Upper lobe of right lung (tissue), 1 donor: ENCODE measurements around the gene PDE8A. TPM values are rescaled to one million over a fixed set of nuclear protein-coding genes. Genes with fewer than 3 reads are reported as not detected.
"Not testable (repeated sequence)": the region's sequence is repeated elsewhere in the genome, so short reads cannot be mapped to it uniquely, and the experiment has no call there.

Experiments used
- ATAC-seq: fragments of 200-7000 bp; cut with Tn5 transposase; one replicate; pipeline ENCODE4 v1.9.1; 2020; ENCODE audit warnings: mild to moderate bottlenecking, moderate library complexity
- DNase-seq: peaks from one replicate; pipeline ENCODE4 v3.0.0-alpha.2; 2020
- H3K27ac ChIP-seq: fragments of 200-600 bp; one replicate; pipeline ENCODE4 v1.8.0; 2022
- H3K27me3 ChIP-seq: fragments of 200-600 bp; one replicate; pipeline ENCODE4 v1.8.0; 2022; ENCODE audit warnings: mild to moderate bottlenecking
- H3K36me3 ChIP-seq: fragments of 200-600 bp; one replicate; pipeline ENCODE4 v1.8.0; 2022
- H3K4me1 ChIP-seq: fragments of 200-600 bp; one replicate; pipeline ENCODE4 v1.8.0; 2022
- H3K4me3 ChIP-seq: fragments of 200-600 bp; one replicate; pipeline ENCODE4 v1.8.0; 2022; ENCODE audit warnings: mild to moderate bottlenecking
- H3K9me3 ChIP-seq: fragments of 200-600 bp; one replicate; pipeline ENCODE4 v1.8.0; 2022
- CTCF ChIP-seq: fragments of 200-600 bp; IDR thresholded peaks from one replicate; pipeline ENCODE4 v1.8.0; 2022; ENCODE audit warnings: antibody characterized with exemption
- intact Hi-C: fragments of 100-400 bp; cut with DNase I; formaldehyde crosslinking; loops from one replicate; pipeline ENCODE4 v1.11.0; 2022
- total RNA-seq: library from RNA; stranded (reverse); fragmentation: NEBNext Ultra II Directional; extraction: Animal tissue kit (Norgen Biotek cat#: 25700); gene quantifications from one replicate; pipeline ENCODE4 v1.2.1, GENCODE V29; 2021
- donor health status: DM: no; HTN: yes; CAD: no; lungs with severe emphysema.

PDE8A gene
- total RNA-seq, 1 donor from 2014 or later = 54.7 TPM

- DNase-seq = peak; percentile 83
- peaks cover 5% of the 10 kb centered on the region for H3K9me3 ChIP-seq
- H3K36me3 ChIP-seq = no peaks in the 10 kb centered on the region
- peak; percentile 41 for TF ChIP-seq CTCF
- peak overlapping the region; percentile 32 for H3K4me3 ChIP-seq
- no peak overlapping the region for H3K27ac ChIP-seq
- peaks cover 3% of the 10 kb centered on the region for H3K4me1 ChIP-seq
- no peaks in the 10 kb centered on the region for H3K27me3 ChIP-seq
- intact Hi-C loops = no loop called here
- peak; percentile 97 for ATAC-seq
Observed at GRCh38 chr15:85168642-85169173, 187.1 kb downstream of the PDE8A start.

GRCh38 chr15:85171736-85172135 is 190.1 kb downstream of the PDE8A start:
- Histone ChIP-seq H3K36me3 (no peaks in the 10 kb centered on the region), H3K27me3 (no peaks in the 10 kb centered on the region), H3K4me1 (peaks cover 3% of the 10 kb centered on the region), H3K27ac (no peak overlapping the region), H3K9me3 (peaks cover 5% of the 10 kb centered on the region), H3K4me3 (no peak overlapping the region)
- TF ChIP-seq CTCF = no peak
- no peak for DNase-seq
- ATAC-seq = no peak
- intact Hi-C loops = no loop called here

GRCh38 chr15:85172846-85173490 is 191.3 kb downstream of the PDE8A start:
- intact Hi-C loops = no loop called here
- peaks cover 3% of the 10 kb centered on the region for H3K4me1 ChIP-seq

GRCh38 chr15:85173630-85174029 is 192.0 kb downstream of the PDE8A start:
- H3K9me3 ChIP-seq, H3K27ac ChIP-seq, DNase-seq, H3K36me3 ChIP-seq, H3K27me3 ChIP-seq, intact Hi-C loops, H3K4me3 ChIP-seq, H3K4me1 ChIP-seq: not testable (repeated sequence)
- ATAC-seq = peak; percentile 62

More at GRCh38 chr15:85172846-85173490, 191.3 kb downstream of the PDE8A start:
- Histone ChIP-seq H3K27ac (no peak overlapping the region), H3K36me3 (no peaks in the 10 kb centered on the region), H3K4me3 (no peak overlapping the region), H3K27me3 (no peaks in the 10 kb centered on the region), H3K9me3 (peaks cover 5% of the 10 kb centered on the region)
- DNase-seq (no peak), ATAC-seq (no peak)
- no peak for TF ChIP-seq CTCF

GRCh38 chr15:85174521-85174920 is 192.9 kb downstream of the PDE8A start:
- TF ChIP-seq CTCF = no peak

GRCh38 chr15:85177042-85177515 is 195.4 kb downstream of the PDE8A start:
- H3K4me1 ChIP-seq, H3K27ac ChIP-seq, H3K36me3 ChIP-seq, DNase-seq, intact Hi-C loops, H3K27me3 ChIP-seq, H3K4me3 ChIP-seq, H3K9me3 ChIP-seq: not testable (repeated sequence)
- peak; percentile 43 for ATAC-seq

More at GRCh38 chr15:85174521-85174920, 192.9 kb downstream of the PDE8A start:
- H3K27me3 ChIP-seq = no peaks in the 10 kb centered on the region
- H3K9me3 ChIP-seq = peaks cover 5% of the 10 kb centered on the region
- intact Hi-C loops = no loop called here
- no peaks in the 10 kb centered on the region for H3K4me1 ChIP-seq
- H3K27ac ChIP-seq = no peak overlapping the region
- no peak for ATAC-seq
- no peak overlapping the region for H3K4me3 ChIP-seq
- DNase-seq = no peak
- H3K36me3 ChIP-seq = no peaks in the 10 kb centered on the region
